K562 (cell line): Measurements from ENCODE around the gene SURF4. TPM values are rescaled to one million over a fixed set of nuclear protein-coding genes. Genes with fewer than 3 reads are reported as not detected.
A peak's percentile ranks its signal among the peaks of the same experiment; 100 is the strongest.

ENCODE experiments used
- ATAC-seq: fragments of 200-7000 bp; cut with Tn5 transposase; 3 replicates; pipeline ENCODE4 v1.9.1; 2020; ENCODE audit warnings: moderate library complexity
- BruUV-seq: library from RNA; stranded (reverse); fragments of 400-500 nt; replicated peaks from 2 replicates; lab custom pipeline; 2021; lab: Mats Ljungman, UMichigan
- CTCF ChIA-PET: fragments of 300-600 bp; formaldehyde crosslinking; extraction: SDS; loops from one replicate; lab custom pipeline; 2021; ENCODE audit warnings: low intra/inter-chr PET ratio; lab: Yijun Ruan, JAX
- POLR2A ChIA-PET: fragments of 300-600, 350-650 bp; sonication (Branson Sonifier 250); formaldehyde crosslinking; extraction: SDS; loops from one replicate; lab custom pipeline; 2021; ENCODE audit warnings: antibody characterized with exemption, inconsistent platforms; lab: Yijun Ruan, JAX
- DNase-seq, 4 experiments: peaks; one replicate each; pipeline versions ENCODE4 v3.0.0 to v3.0.0-alpha.2; 2011 to 2018; ENCODE audit warnings: low spot score in 3 of 4, mixed read lengths in 3 of 4; ENCODE audit errors: extremely low read depth in 1 of 4
- FAIRE-seq: peaks from 2 replicates; lab custom pipeline; 2011; peaks lifted over from hg19 to GRCh38; lab: Jason Lieb, UNC
- H2AFZ ChIP-seq: 2 replicates; pipeline ENCODE4 v1.6.0; 2011; ENCODE audit warnings: low read depth, low read length, control low read depth, inconsistent platforms
- H3K27ac ChIP-seq: fragments of 200-600 bp; 3 replicates; pipeline ENCODE4 v1.8.0; 2011; ENCODE audit warnings: low read depth, mild to moderate bottlenecking, control low read depth, inconsistent platforms, low read length, moderate library complexity, mixed read lengths; ENCODE audit errors: extremely low read depth
- H3K27me3 ChIP-seq, 2 experiments: fragments of 300-600 bp in 1 of 2; 2 replicates in 1 of 2; 3 replicates in 1 of 2; pipeline versions ENCODE4 v1.6.0 to v1.8.0; 2011; ENCODE audit warnings: inconsistent platforms in 2 of 2, low read length in 2 of 2, mild to moderate bottlenecking in 1 of 2, mixed read lengths in 1 of 2, moderate library complexity in 1 of 2; ENCODE audit not compliant: control insufficient read depth in 2 of 2, insufficient read depth in 2 of 2
- H3K36me3 ChIP-seq: fragments of 300-600 bp; 3 replicates; pipeline ENCODE4 v1.8.0; 2011; ENCODE audit warnings: mild to moderate bottlenecking, low read length, inconsistent platforms; ENCODE audit not compliant: control insufficient read depth, insufficient read depth
- H3K4me1 ChIP-seq, 2 experiments: fragments of 200-600 bp in 1 of 2; replicated peaks in 1 of 2; 2 replicates in 1 of 2; 3 replicates in 1 of 2; pipeline versions ENCODE4 v1.5.1 to v1.8.0; 2011; ENCODE audit warnings: inconsistent platforms in 2 of 2, low read length in 2 of 2, mild to moderate bottlenecking in 1 of 2, mixed read lengths in 1 of 2, moderate library complexity in 1 of 2; ENCODE audit not compliant: control insufficient read depth in 2 of 2, insufficient read depth in 2 of 2
- H3K4me2 ChIP-seq: 2 replicates; pipeline ENCODE4 v1.6.1; 2011; ENCODE audit warnings: low read length, control low read depth, inconsistent platforms, mixed read lengths; ENCODE audit not compliant: insufficient read depth
- H3K4me3 ChIP-seq: fragments of 200-600 bp; sonication (generic), shearing (Covaris generic); 2 replicates; pipeline ENCODE4 v1.5.1; 2016; ENCODE audit warnings: control low read depth, inconsistent platforms
- H3K79me2 ChIP-seq: fragments of 200-600 bp; 3 replicates; pipeline ENCODE4 v1.8.0; 2011; ENCODE audit warnings: low read length, inconsistent platforms; ENCODE audit not compliant: control insufficient read depth, insufficient read depth
- H3K9ac ChIP-seq, 2 experiments: 2 replicates each; pipeline versions ENCODE4 v1.6.0 to v1.6.1; 2011; ENCODE audit warnings: low read depth in 2 of 2, low read length in 2 of 2, control low read depth in 1 of 2, inconsistent platforms in 1 of 2, mild to moderate bottlenecking in 1 of 2, mixed read lengths in 1 of 2; ENCODE audit not compliant: insufficient read depth in 1 of 2
- H3K9me1 ChIP-seq: one replicate; pipeline ENCODE4 v1.6.0; 2011; ENCODE audit warnings: inconsistent platforms, mild to moderate bottlenecking, low read length, moderate library complexity; ENCODE audit not compliant: control insufficient read depth, insufficient read depth
- H3K9me3 ChIP-seq: replicated peaks from 2 replicates; pipeline ENCODE4 v1.5.1; 2011; ENCODE audit warnings: low read depth, low read length, inconsistent platforms; ENCODE audit not compliant: control insufficient read depth, insufficient read depth
- H4K20me1 ChIP-seq: replicated peaks from 2 replicates; pipeline ENCODE4 v1.6.1; 2011; ENCODE audit warnings: low read length, inconsistent platforms, mixed read lengths; ENCODE audit not compliant: control insufficient read depth, insufficient read depth
- E2F8 ChIP-seq: fragments of 450-650 bp; IDR thresholded peaks from 2 replicates; pipeline ENCODE4 v1.7.1; 2018; ENCODE audit warnings: mild to moderate bottlenecking, low read depth; ENCODE audit not compliant: partially characterized antibody
- FOS ChIP-seq: IDR thresholded peaks from 3 replicates; pipeline ENCODE4 v1.6.1; 2011; ENCODE audit not compliant: insufficient read length; ENCODE audit errors: extremely low read depth
- FOXM1 ChIP-seq, 2 experiments: fragments of 450-650 bp in 1 of 2; sonication (generic) in 1 of 2; formaldehyde crosslinking in 1 of 2; IDR thresholded peaks; 2 replicates each; pipeline versions ENCODE4 v1.6.1 to v1.9.0; 2017 to 2022; ENCODE audit warnings: low read depth in 2 of 2, mild to moderate bottlenecking in 2 of 2, missing genetic modification reagents in 1 of 2, moderate library complexity in 1 of 2
- GTF2A2 ChIP-seq: IDR thresholded peaks from 2 replicates; pipeline ENCODE4 v1.6.1; 2016; ENCODE audit warnings: mild to moderate bottlenecking, missing genetic modification characterization, missing compliant biosample characterization
- JUN ChIP-seq, 2 experiments: sonication (generic) in 1 of 2; formaldehyde crosslinking in 1 of 2; IDR thresholded peaks; 2 replicates each; pipeline versions ENCODE4 v1.6.1 to v1.8.0; 2012 to 2022; ENCODE audit warnings: borderline replicate concordance in 2 of 2, mild to moderate bottlenecking in 2 of 2, improper control_type of control experiment in 1 of 2, low read depth in 1 of 2, low read length in 1 of 2, missing genetic modification reagents in 1 of 2
- MITF ChIP-seq: IDR thresholded peaks from 2 replicates; pipeline ENCODE4 v1.6.1; 2014; ENCODE audit warnings: antibody characterized with exemption
- NR2C1 ChIP-seq, 2 experiments: fragments of 450-650 bp; IDR thresholded peaks; 2 replicates each; pipeline ENCODE4 v1.6.1; 2017; ENCODE audit warnings: mild to moderate bottlenecking in 2 of 2, antibody characterized with exemption in 1 of 2, inconsistent platforms in 1 of 2, missing compliant biosample characterization in 1 of 2, missing genetic modification characterization in 1 of 2
- POLR2B ChIP-seq: fragments of 450-650 bp; IDR thresholded peaks from 2 replicates; pipeline ENCODE4 v1.6.1; 2018; ENCODE audit warnings: low read depth; ENCODE audit not compliant: partially characterized antibody
- RAD21 ChIP-seq, 2 experiments: fragments of 250-450 bp in 1 of 2; fragments of 450-650 bp in 1 of 2; sonication (Bioruptor Pico) in 1 of 2; formaldehyde crosslinking in 1 of 2; IDR thresholded peaks in 1 of 2; conservative IDR thresholded peaks in 1 of 2; 2 replicates each; pipeline versions ENCODE4 v1.4.0 to v1.8.0; 2020 to 2022; ENCODE audit warnings: mild to moderate bottlenecking in 2 of 2, moderate library complexity in 1 of 2
- TSHZ1 ChIP-seq: fragments of 250-450 bp; sonication (Bioruptor Pico); IDR thresholded peaks from 2 replicates; pipeline ENCODE4 v1.4.0; 2020; ENCODE audit warnings: mild to moderate bottlenecking, moderate library complexity
- ZNF77 ChIP-seq: fragments of 250-450 bp; sonication (Bioruptor Pico); IDR thresholded peaks from 2 replicates; pipeline ENCODE4 v1.5.0; 2020
- WGBS: fragments of 100-300 bp; shearing (Covaris generic); methylation state at CpG from one replicate; pipeline ENCODE4 v1.1.6; 2016; ENCODE audit warnings: low coverage, mixed read lengths; ENCODE audit not compliant: insufficient coverage; ENCODE audit errors: missing lambda C conversion rate; 5-methylcytosine and 5-hydroxymethylcytosine counted together
- in situ Hi-C: fragments of 300-500 bp; cut with MboI; formaldehyde crosslinking; loops from 4 replicates; pipeline ENCODE4 v1.15.0; 2018; ENCODE audit warnings: inconsistent platforms, mixed read lengths
- intact Hi-C: fragments of 100-400 bp; cut with micrococcal nuclease; formaldehyde crosslinking; loops from 2 replicates; pipeline ENCODE4 v1.14.2; 2022
- polyA plus RNA-seq, 8 experiments: library from polyadenylated mRNA; depleted of rRNA in 4 of 8; stranded (reverse) in 5 of 8; unstranded in 3 of 8; fragments of >200 nt; fragmentation: Nextera tagmentation in 2 of 8; fragmentation: Illumina TruSeq in 1 of 8; extraction: Ambion mirVana in 2 of 8; extraction: Trizol in 1 of 8; gene quantifications; 2 replicates each; pipeline versions ENCODE4 v1.2.1 to v1.2.3, GENCODE V29; 2011 to 2014; ENCODE audit warnings: inconsistent platforms in 1 of 8, missing spikeins in 1 of 8
- total RNA-seq, 7 experiments: library from RNA; depleted of rRNA in 6 of 7; stranded (reverse); fragments of >200 nt in 6 of 7; fragmentation: Illumina TruSeq in 2 of 7; extraction: Trizol in 2 of 7; gene quantifications; 2 replicates each; pipeline versions ENCODE4 v1.2.1 to v1.2.3, GENCODE V29; 2011 to 2021; ENCODE audit warnings: low replicate concordance in 1 of 7

The SURF4 gene
- total and polyA plus RNA-seq, 9 of the 15 experiments (the other 6 are each of a cell fraction or from before 2014, with no cell fraction given): 8.4 to 176 (median 130) TPM

GRCh38 chr9:133345596-133345995 lies 30.3 kb downstream of the SURF4 start:
- Histone ChIP-seq H3K9me1 (peaks cover 3% of the 10 kb centered on the region), H3K4me1 (peaks cover 16 to 47% of the 10 kb centered on the region in 2 experiments; a peak in 4 of 5 replicates), H3K27me3 (no peaks in the 10 kb centered on the region), H3K27ac (no peak overlapping the region), H4K20me1 (peaks cover 17% of the 10 kb centered on the region), H3K79me2 (peaks cover 53% of the 10 kb centered on the region), H3K9ac (peak overlapping the region in 1 of 2 experiments; percentile 73; a peak in 1 of 4 replicates), H3K9me3 (no peaks in the 10 kb centered on the region), H3K4me3 (no peak overlapping the region), H2AFZ (no peak overlapping the region), H3K4me2 (no peak overlapping the region), H3K36me3 (peaks cover 77% of the 10 kb centered on the region)
- POLR2A ChIA-PET: interaction anchor here (0.7 to 3.3 kb wide), 4 partner anchors 15 to 477 kb away, joined by 3 to 16 read pairs (median 4); no protein-coding TSS in a partner anchor
- WGBS: 97% methylated on average over 4 of the region's 6 CpGs
- TF ChIP-seq TSHZ1 (CRISPR knock-in tag) (no peak), FOXM1 (IDR thresholded peaks at IDR 0.05; ENCODE audit: low read depth) (no peak), FOXM1 (CRISPR knock-in tag; IDR thresholded peaks at IDR 0.05; ENCODE audit: low read depth) (no peak), NR2C1 (IDR thresholded peaks at IDR 0.05) (no peak), NR2C1 (tag; IDR thresholded peaks at IDR 0.05) (no peak), MITF (no peak), RAD21 (CRISPR knock-in tag; conservative IDR thresholded peaks at IDR 0.05 in 1 of 2, IDR thresholded peaks at IDR 0.05 in 1 of 2) (no peak), FOS (no peak), ZNF77 (no peak), POLR2B (no peak), E2F8 (no peak), GTF2A2 (no peak), JUN (IDR thresholded peaks at IDR 0.05; ENCODE audit: borderline replicate concordance, low read depth, low read length) (no peak), JUN (CRISPR knock-in tag; IDR thresholded peaks at IDR 0.05; ENCODE audit: borderline replicate concordance) (no peak)
- in situ Hi-C loops: no loop called here
- DNase-seq (no peak), ATAC-seq (no peak), FAIRE-seq (no peak)
- intact Hi-C loops: no loop called here
- CTCF ChIA-PET: no interaction called here
- no TSS peak for BruUV-seq
